ENCODE results near the gene PERM1.
"Not testable (repeated sequence)": the region's sequence is repeated elsewhere in the genome, so short reads cannot be mapped to it uniquely, and the experiment has no call there.

Gene PERM1

GRCh38 chr1:978835-979743 lies 2.8 kb downstream of the PERM1 start:
- Histone ChIP-seq H3K36me3 (ENCODE audit: control insufficient read depth, insufficient read depth, low read length) (no peaks in the 10 kb centered on the region), H3K27me3 (ENCODE audit: control insufficient read depth, insufficient read depth, low read length) (peaks cover 22% of the 10 kb centered on the region), H3K4me3 (ENCODE audit: low read depth, low read length) (no peak overlapping the region), H3K4me1 (ENCODE audit: control insufficient read depth, insufficient read depth, low read length) (peaks cover 2% of the 10 kb centered on the region), H3K9me3 (ENCODE audit: control insufficient read depth, insufficient read depth, low read length) (no peaks in the 10 kb centered on the region), H3K9ac (ENCODE audit: low read depth, low read length) (no peak overlapping the region)

DNA sequence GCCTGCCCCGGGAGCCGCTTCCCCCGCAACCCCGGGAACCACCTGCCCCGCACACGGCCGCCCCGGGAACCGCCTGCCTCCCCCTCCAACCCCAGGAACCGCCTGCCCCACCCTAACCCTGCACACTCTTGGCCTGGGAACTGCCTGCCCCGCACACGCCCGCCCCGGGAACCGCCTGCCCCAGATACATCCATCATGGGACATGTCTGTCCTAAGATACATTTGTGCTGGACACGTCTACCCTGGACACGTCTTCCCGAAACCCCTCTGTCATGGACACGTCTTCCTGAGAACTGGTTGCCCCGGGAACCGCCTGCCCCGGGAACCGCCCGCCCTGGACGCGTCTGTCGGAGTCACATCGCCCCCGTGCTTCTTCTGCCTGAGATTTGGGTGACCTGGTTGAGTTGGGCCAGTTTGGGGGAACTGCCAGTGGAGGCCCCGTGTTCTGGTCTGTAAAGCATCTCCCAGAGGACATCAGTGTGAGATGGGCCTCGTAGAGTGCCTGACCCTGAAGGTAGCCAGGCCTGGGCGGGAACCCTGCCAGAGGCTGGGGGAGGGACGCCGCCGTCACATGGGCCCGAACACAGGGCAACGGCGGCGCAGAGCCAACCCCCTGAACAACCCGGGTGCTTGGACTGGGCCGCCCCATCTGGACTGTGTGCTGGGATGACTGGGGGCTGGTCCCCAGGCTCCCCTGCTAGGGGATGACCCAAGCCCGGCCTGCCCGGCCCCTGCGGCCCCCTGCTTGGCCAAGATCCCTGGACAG lies 3.6 kb downstream of the PERM1 start:
- Histone ChIP-seq H3K9ac (ENCODE audit: low read depth, low read length) (no peak overlapping the region), H3K4me3 (ENCODE audit: low read depth, low read length) (no peak overlapping the region)

DNA sequence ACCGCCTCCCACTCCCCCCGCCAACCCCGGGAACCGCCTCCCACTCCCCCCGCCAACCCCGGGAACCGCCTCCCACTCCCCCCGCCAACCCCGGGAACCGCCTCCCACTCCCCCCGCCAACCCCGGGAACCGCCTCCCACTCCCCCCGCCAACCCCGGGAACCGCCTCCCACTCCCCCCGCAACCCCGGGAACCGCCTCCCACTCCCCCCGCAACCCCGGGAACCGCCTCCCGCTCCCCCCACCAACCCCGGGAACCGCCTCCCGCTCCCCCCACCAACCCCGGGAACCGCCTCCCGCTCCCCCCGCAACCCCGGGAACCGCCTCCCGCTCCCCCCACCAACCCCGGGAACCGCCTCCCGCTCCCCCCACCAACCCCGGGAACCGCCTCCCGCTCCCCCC lies 5.1 kb downstream of the PERM1 start:
- not testable (repeated sequence) for H3K36me3 ChIP-seq (ENCODE audit: control insufficient read depth, insufficient read depth, low read length); H3K4me1 ChIP-seq (ENCODE audit: control insufficient read depth, insufficient read depth, low read length); H3K9ac ChIP-seq (ENCODE audit: low read depth, low read length); H3K4me3 ChIP-seq (ENCODE audit: low read depth, low read length); H3K9me3 ChIP-seq (ENCODE audit: control insufficient read depth, insufficient read depth, low read length)
- peaks cover 11% of the 10 kb centered on the region for H3K27me3 ChIP-seq (ENCODE audit: control insufficient read depth, insufficient read depth, low read length)

More for the DNA sequence above, 3.6 kb downstream of the PERM1 start:
- H3K36me3 ChIP-seq (ENCODE audit: control insufficient read depth, insufficient read depth, low read length), result no peaks in the 10 kb centered on the region
- peaks cover 2% of the 10 kb centered on the region for H3K4me1 ChIP-seq (ENCODE audit: control insufficient read depth, insufficient read depth, low read length)
- no peaks in the 10 kb centered on the region for H3K9me3 ChIP-seq (ENCODE audit: control insufficient read depth, insufficient read depth, low read length)
- peaks cover 19% of the 10 kb centered on the region for H3K27me3 ChIP-seq (ENCODE audit: control insufficient read depth, insufficient read depth, low read length)

DNA sequence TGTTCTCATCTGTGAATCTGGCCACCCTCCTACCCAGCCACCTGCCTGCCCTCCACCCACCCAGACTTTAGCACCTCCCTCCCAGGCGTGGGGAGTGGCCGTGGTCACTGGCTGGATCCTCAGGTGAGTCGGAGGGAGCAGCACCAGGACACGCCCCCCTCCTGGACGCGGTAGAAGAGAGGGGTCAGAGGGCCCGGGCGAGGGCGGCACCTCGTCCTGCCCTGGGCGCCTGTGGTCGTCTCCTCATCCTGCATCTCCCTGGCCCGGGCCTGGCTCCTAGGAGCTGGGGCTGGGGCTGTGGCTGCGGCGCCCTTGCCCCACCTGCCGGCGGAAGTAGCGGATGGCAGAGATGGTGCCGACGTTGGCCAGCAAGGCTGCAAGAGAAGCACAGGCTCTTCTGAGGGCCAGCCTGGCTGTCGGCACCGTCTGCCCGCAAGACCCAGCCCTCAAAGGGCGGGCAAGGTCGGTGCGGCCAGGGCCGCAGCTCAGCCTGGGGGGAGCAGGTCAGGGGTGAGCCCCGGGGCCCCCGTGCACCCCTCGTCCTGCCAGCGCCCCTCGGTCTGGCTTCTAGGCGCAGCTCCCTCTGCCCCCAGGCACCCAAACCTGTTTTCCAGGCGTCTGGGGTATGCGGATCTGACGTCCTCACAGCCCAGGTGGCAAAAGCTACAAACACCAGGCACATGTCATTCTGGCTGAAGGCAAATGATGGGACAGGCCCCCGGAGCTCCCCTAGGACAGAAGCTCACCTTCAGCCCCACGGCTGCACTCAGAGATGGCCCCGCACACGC lies 5.8 kb downstream of the PERM1 start:
- no peak overlapping the region for H3K9ac ChIP-seq (ENCODE audit: low read depth, low read length)
- no peaks in the 10 kb centered on the region for H3K9me3 ChIP-seq (ENCODE audit: control insufficient read depth, insufficient read depth, low read length)
- H3K4me3 ChIP-seq (ENCODE audit: low read depth, low read length), result no peak overlapping the region
- H3K27me3 ChIP-seq (ENCODE audit: control insufficient read depth, insufficient read depth, low read length), result peaks cover 9% of the 10 kb centered on the region
- H3K36me3 ChIP-seq (ENCODE audit: control insufficient read depth, insufficient read depth, low read length), result no peaks in the 10 kb centered on the region
- peaks cover 2% of the 10 kb centered on the region for H3K4me1 ChIP-seq (ENCODE audit: control insufficient read depth, insufficient read depth, low read length)

GRCh38 chr1:975365-975764 lies 6.5 kb downstream of the PERM1 start:
- peaks cover 9% of the 10 kb centered on the region for H3K27me3 ChIP-seq (ENCODE audit: control insufficient read depth, insufficient read depth, low read length)
- H3K9me3 ChIP-seq (ENCODE audit: control insufficient read depth, insufficient read depth, low read length), result no peaks in the 10 kb centered on the region
- H3K4me1 ChIP-seq (ENCODE audit: control insufficient read depth, insufficient read depth, low read length), result peaks cover 2% of the 10 kb centered on the region
- no peak overlapping the region for H3K4me3 ChIP-seq (ENCODE audit: low read depth, low read length)
- no peaks in the 10 kb centered on the region for H3K36me3 ChIP-seq (ENCODE audit: control insufficient read depth, insufficient read depth, low read length)
- no peak overlapping the region for H3K9ac ChIP-seq (ENCODE audit: low read depth, low read length)

- Histone ChIP-seq H3K9me3 (ENCODE audit: control insufficient read depth, insufficient read depth, low read length) (no peaks in the 10 kb centered on the region), H3K4me1 (ENCODE audit: control insufficient read depth, insufficient read depth, low read length) (peaks cover 2% of the 10 kb centered on the region), H3K36me3 (ENCODE audit: control insufficient read depth, insufficient read depth, low read length) (no peaks in the 10 kb centered on the region), H3K4me3 (ENCODE audit: low read depth, low read length) (no peak overlapping the region), H3K9ac (ENCODE audit: low read depth, low read length) (no peak overlapping the region), H3K27me3 (ENCODE audit: control insufficient read depth, insufficient read depth, low read length) (peaks cover 14% of the 10 kb centered on the region)
Measured at GRCh38 chr1:974687-975328, 7.1 kb downstream of the PERM1 start.

DNA sequence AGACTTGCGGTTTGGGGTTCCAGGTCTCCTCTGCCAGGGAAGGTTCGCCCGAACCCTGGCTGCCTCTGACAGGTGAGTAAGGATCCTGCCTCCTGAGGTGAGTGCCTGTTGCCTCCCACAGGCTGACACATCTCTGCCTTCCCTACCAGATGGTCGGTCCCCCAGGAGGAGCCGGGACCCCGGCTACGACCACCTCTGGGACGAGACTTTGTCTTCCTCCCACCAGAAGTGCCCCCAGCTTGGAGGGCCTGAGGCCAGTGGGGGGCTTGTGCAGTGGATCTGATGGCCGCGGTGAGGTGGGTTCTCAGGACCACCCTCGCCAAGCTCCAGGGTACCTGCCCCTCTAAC lies 7.6 kb downstream of the PERM1 start:
- Histone ChIP-seq H3K4me1 (ENCODE audit: control insufficient read depth, insufficient read depth, low read length) (peaks cover 2% of the 10 kb centered on the region), H3K4me3 (ENCODE audit: low read depth, low read length) (no peak overlapping the region), H3K36me3 (ENCODE audit: control insufficient read depth, insufficient read depth, low read length) (no peaks in the 10 kb centered on the region), H3K9ac (ENCODE audit: low read depth, low read length) (no peak overlapping the region), H3K27me3 (ENCODE audit: control insufficient read depth, insufficient read depth, low read length) (peaks cover 16% of the 10 kb centered on the region), H3K9me3 (ENCODE audit: control insufficient read depth, insufficient read depth, low read length) (no peaks in the 10 kb centered on the region)

DNA sequence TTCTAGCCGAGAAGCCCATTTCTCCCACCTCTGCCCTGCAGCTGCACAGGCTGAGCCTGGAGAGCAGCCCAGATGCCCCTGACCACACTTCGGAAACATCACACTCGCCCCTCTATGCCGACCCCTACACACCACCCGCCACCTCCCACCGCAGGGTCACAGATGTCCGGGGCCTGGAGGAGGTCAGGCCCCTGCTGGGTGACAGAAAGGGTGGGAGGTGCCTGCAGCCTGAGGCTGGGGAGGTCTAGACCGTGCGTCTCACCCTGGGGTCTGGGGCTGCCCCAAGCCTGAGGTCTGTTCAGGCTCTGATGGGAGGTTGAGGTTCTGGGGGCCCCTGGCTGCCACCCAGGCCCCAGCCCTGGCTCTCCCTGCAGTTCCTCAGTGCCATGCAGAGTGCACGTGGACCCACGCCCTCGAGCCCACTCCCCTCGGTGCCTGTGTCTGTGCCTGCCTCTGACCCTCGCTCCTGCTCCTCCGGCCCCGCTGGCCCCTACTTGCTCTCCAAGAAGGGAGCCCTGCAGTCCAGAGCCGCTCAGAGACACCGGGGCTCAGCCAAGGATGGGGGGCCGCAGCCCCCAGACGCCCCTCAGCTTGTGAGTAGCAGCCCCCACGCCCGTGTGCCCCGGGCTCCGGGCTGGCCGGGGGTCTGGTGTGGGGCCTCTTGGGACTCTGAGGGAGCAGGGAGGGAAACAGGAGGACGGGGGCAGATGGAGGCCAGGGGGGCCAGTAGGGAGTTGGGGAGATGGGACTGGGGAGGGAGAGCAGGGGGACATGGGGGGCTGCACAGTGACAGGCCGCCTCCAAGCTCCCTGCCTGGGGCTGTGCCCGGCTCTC lies 8.2 kb downstream of the PERM1 start:
- no peak overlapping the region for H3K4me3 ChIP-seq (ENCODE audit: low read depth, low read length)
- peaks cover 2% of the 10 kb centered on the region for H3K4me1 ChIP-seq (ENCODE audit: control insufficient read depth, insufficient read depth, low read length)
- H3K36me3 ChIP-seq (ENCODE audit: control insufficient read depth, insufficient read depth, low read length), result no peaks in the 10 kb centered on the region
- H3K27me3 ChIP-seq (ENCODE audit: control insufficient read depth, insufficient read depth, low read length), result peaks cover 21% of the 10 kb centered on the region
- no peak overlapping the region for H3K9ac ChIP-seq (ENCODE audit: low read depth, low read length)
- H3K9me3 ChIP-seq (ENCODE audit: control insufficient read depth, insufficient read depth, low read length), result no peaks in the 10 kb centered on the region

- Histone ChIP-seq H3K36me3 (ENCODE audit: control insufficient read depth, insufficient read depth, low read length) (no peaks in the 10 kb centered on the region), H3K9me3 (ENCODE audit: control insufficient read depth, insufficient read depth, low read length) (no peaks in the 10 kb centered on the region), H3K9ac (ENCODE audit: low read depth, low read length) (no peak overlapping the region), H3K4me3 (ENCODE audit: low read depth, low read length) (no peak overlapping the region), H3K4me1 (ENCODE audit: control insufficient read depth, insufficient read depth, low read length) (peaks cover 2% of the 10 kb centered on the region), H3K27me3 (ENCODE audit: control insufficient read depth, insufficient read depth, low read length) (peaks cover 29% of the 10 kb centered on the region)
Measured at GRCh38 chr1:972726-973458, 9.0 kb downstream of the PERM1 start.

- H3K4me1 ChIP-seq (ENCODE audit: control insufficient read depth, insufficient read depth, low read length), result peaks cover 2% of the 10 kb centered on the region
- no peaks in the 10 kb centered on the region for H3K36me3 ChIP-seq (ENCODE audit: control insufficient read depth, insufficient read depth, low read length)
- no peak overlapping the region for H3K9ac ChIP-seq (ENCODE audit: low read depth, low read length)
- H3K9me3 ChIP-seq (ENCODE audit: control insufficient read depth, insufficient read depth, low read length), result no peaks in the 10 kb centered on the region
- peaks cover 39% of the 10 kb centered on the region for H3K27me3 ChIP-seq (ENCODE audit: control insufficient read depth, insufficient read depth, low read length)
- H3K4me3 ChIP-seq (ENCODE audit: low read depth, low read length), result no peak overlapping the region
Measured at GRCh38 chr1:971751-972506, 10.0 kb downstream of the PERM1 start.
